Medulla oblongata (tissue), 1 donor: ENCODE data around the gene EXOC4.
A peak's percentile ranks its signal among the peaks of the same experiment; 100 is the strongest.
"Not testable (repeated sequence)": the region's sequence is repeated elsewhere in the genome, so short reads cannot be mapped to it uniquely, and the experiment has no call there.

Experiments
- DNase-seq: peaks from one replicate; pipeline ENCODE4 v3.0.0-alpha.2; 2015; ENCODE audit errors: extremely low spot score

EXOC4 gene

DNA sequence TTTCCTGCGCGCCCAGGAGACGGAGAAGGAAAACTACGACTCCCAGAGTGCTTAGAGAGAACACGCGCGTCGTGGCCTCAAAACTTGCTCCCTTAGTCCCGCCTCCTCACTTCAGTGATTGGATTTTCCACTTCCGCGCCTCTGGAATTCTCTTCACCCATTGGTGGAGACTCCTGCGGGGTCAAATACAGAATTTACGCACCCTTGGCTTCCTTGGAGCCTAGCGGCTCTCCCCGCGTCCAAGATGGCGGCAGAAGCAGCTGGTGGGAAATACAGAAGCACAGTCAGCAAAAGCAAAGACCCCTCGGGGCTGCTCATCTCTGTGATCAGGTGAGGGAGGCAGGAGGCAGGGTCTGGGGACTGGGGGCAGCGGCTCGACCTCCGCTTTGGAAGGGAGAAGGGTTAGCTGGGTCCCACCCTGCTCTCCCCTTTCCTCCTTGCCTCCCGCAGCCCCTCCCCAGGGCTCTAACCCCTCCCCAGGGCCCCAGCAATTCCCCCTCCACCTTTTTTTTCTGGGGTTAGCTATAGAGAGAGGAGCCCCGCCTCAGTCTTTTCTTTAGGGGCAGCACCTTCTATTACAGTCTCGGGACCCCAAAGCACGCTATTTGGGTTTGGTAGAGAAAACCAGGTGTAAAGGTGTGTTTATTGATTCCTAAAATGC is at the start of gene EXOC4:
Gene EXOC4, plus strand, starts transcription at position 221 of the 661 bp plus-strand sequence.
- DNase-seq, result peak; percentile 100

DNA sequence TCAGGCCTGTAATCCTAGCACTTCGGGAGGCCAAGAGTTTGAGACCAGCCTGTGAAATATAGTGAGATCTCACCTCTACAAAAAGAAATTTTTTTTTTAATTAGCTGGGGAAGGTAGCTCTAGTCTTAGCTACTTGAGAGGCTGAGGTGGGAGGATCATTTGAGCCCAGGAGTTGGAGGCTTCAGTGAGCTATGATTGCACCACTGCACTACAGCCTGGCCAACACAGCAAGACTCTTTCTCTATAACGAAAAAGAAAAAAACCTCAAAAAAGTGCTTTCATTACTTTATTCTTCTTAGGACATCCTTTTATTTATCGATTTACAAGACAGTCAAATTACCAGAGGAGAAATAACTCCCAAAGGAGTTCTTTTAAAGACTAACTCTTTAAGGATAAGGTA is 49.4 kb upstream of the EXOC4 start:
- DNase-seq, result no peak

DNA sequence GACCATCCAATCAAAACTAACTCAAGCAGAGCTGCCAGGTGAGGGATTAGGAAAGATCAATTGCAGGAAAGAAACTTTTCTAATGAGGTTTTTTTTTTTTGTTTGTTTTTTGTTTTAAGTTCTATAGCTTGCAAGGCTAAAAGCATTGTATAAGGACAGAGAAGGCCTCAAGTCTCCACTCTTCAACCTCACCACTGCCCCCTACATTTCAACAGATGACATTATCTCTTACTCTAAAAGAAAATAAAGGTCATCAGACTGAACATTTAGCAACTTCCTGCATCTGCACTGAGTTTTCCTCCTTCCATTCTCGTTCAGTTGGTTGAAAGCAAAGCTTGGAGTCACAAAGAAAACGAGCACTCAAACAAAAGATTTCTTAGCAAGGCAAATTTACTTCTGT is 45.2 kb upstream of the EXOC4 start:
- no peak for DNase-seq

DNA sequence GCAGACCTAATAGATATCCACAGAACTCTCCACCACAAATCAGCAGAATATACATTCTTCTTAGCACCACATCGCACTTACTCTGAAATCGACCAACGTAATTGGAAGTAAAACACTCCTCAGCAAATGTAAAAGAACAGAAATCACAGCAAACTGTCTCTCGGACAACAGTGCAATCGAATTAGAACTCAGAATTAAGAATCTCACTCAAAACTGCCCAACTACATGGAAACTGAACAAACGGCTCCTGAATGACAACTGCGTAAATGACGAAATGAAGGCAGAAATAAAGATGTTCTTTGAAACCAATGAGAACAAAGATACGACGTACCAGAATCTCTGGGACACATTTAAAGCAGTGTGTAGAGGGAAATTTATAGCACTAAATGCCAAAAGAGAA is 42.1 kb upstream of the EXOC4 start:
- not testable (repeated sequence) for DNase-seq

DNA sequence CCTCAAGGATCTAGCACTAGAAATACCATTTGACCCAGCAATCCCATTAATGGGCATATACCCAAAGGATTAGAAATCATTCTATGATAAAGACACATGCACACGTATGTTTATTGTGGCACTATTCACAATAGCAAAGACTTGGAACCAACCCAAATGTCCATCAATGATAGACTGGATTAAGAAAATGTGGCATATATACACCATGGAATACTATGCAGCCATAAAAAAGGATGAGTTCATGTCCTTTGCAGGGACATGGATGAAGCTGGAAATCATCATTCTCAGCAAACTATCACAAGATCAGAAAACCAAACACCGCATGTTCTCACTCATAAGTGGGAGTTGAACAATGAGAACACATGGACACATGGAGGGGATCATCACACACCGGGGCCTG is 39.1 kb upstream of the EXOC4 start:
- not testable (repeated sequence) for DNase-seq

DNA sequence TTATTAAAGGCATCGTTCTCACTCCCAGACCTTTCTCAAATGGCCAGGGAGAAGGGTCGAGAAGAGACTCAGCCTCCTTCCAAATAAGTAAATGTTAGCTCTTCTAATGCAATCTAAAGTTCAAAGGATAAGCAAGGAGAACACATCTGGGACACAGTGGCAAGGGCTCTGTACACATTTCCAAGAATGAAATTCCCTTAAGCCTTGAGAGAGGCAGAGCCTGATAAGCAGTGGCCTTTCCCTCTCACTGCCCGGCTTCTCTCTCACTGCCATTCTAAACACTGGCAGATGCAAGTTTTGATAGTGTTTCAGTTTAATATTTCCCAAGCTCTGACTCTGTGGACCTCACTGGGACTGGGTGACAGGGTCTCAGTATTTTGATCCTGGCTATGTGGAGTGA is 35.1 kb upstream of the EXOC4 start:
- DNase-seq, result no peak

DNA sequence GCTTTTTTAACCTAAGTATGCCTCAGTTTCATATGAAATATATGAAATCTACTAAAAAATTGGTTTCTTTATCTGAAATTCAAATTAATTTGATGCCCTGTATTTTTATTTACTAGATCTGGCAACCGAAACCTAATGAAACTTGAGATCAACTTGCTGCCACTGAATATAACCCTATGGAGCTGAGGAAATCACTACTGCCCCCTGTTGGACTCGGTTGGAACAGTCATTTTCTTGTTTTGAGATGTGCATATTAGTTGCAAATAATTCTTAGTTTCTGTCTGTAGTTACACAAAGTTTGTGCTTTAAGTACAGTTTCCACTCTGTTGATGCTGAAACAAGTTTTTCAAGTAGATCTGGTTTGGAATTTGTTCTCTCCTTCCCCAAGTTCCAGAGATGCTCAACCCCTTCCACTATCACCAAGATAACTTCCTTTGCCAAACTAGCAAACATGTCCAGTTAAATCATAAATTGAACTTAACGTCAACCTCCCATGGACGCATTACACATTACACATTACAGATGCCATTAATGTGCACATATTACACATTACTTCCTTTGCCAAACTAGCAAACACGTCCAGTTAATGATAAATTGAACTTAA is 22.2 kb upstream of the EXOC4 start:
- DNase-seq, result peak; percentile 75

DNA sequence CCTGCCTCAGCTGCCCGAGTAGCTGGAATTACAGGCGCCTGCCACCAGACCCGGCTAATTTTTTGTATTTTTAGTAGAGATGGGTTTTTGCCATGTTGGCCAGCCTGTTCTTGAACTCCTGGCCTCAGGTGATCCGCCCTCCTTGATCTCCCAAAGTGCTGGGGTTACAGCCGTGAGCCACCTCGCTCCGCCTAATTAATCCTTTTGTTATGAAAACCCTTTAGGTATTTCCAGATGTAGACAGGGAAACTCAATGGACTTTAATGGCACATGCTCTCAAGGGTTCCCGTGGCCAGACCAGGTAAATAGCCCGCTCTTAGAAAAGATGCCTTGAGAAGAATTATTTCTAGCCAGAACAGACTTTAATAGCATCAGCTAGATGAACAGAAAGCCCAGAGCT is 19.7 kb upstream of the EXOC4 start:
- DNase-seq, result no peak

DNA sequence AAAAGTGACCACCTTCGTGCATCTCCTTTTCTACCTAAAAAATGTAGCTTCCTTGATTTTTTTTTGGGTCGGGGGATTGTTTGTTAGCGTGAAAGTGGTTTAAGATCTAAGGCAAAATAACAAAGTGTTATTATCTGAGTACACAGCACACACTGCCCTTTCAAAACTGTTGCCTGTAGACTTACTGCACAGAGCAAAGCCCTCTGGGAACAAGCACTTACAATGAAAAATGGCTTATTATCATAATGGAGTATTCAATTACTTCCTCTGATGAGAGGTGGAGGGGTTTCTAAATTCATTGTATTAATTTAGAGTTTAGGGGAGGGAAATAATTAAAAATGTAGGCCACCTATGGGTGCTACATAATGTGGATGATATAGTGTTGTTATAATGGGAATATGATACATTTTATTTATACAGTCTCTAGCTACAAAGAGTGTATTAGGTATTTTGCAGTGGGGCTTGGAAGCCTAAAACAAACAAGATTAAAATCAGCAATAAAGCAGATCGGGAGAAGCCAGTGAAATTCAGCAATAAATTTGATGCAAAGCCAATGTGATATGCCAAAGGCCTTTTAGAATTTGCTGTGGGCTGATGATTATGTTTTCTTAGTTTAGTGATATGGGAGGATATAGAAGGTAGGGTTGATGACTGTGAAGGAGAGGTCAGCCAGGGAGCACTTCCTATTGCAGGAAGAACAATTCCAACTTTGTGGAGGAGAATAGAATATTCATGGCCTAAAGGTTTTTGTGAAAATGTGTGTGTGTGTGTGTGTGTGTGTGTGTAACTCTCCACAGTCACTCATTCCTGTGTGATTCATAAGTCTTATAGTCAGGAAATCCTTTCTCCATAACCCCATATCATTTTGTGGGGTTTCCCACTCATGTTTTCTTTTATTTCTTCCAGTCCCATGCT is 17.7 kb upstream of the EXOC4 start:
- DNase-seq, result no peak

DNA sequence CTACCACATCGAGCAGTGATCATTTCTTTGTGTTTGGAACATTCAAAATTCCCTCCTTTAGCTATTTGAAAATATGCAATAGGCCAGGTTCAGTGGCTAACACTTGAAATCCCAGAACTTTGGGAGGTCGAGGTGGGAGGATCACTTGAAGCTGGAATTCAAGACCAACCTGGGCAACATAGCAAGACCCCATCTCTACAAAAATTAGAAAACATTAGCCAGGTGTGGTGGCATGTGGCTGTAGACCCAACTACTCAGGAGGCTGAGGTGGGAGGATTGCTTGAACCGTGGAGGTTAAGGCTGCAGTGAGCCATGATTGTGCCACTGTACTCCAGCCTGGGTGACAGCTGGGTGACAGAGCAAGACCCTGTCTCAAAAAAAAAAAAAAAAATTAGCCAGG is 15.3 kb upstream of the EXOC4 start:
- no peak for DNase-seq

DNA sequence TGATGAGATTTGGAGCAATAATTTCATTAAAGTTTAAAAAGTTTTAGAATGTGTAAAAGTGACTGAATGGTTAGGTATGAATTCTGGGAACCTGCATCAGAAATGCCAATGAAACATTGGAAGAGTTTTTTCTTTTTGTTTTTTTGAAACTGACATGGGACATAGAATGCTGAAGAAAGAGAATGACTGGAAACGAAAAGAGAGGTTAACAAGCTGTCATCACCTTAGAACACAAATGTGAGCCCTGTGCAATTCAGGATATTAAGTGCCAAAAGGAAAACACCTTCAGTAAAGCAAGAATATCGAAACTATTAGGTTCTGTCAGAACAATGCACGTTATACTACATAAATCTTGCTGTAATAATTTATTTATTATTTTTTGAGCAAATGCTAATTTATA is 12.6 kb upstream of the EXOC4 start:
- no peak for DNase-seq

DNA sequence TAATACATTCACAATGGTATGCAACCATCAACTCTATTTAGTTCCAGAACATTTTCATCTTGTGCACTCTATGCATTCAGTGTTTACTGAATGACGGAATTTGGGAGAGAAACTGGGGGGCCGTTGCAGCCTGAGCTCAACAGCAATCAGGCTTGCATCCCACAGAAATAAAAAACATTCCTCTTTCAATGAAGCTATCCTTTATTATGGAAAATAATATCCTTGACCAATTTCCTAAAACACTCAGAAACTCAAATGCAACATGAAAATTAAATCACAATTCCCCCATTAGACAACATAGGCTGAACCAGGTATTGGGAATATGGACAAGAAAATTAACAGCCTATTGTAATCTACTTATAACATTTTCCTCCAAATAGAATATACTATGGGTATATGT is 6.3 kb upstream of the EXOC4 start:
- no peak for DNase-seq

DNA sequence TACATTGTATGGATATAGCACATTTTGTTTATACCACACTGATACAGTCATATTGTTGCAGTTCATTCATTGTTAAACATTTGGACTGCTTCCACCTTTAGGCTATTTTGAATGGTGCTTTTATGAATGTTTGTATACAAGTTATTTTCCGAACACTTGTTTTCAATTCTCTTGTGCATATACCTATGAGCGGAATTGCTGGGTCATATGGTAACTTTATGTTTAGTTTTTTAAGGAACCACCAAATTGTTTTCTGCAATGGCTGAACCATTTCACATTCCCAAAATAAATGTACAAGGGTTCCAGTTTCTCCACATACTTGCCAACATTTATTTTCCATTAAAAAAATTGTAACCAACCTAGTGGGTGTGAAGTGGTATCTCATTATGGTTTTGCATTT is 4.0 kb upstream of the EXOC4 start:
- DNase-seq, result no peak

DNA sequence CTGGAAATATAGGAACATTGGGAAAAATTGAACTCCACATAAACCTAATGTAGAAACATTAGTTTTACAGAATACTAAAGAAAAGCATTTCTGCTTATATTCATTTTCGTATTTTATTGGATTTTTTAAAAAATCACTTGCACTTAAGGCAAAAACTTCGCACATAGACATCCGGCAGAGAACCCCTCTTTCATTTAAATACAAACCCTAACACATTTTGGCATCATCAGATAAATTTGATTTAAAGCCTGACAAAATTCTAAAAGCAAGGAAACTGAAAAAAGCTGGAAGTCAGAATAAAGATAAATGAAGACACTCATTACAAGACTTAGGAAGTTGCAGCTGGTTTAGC is 396 bp upstream of the EXOC4 start:
- DNase-seq, result no peak

DNA sequence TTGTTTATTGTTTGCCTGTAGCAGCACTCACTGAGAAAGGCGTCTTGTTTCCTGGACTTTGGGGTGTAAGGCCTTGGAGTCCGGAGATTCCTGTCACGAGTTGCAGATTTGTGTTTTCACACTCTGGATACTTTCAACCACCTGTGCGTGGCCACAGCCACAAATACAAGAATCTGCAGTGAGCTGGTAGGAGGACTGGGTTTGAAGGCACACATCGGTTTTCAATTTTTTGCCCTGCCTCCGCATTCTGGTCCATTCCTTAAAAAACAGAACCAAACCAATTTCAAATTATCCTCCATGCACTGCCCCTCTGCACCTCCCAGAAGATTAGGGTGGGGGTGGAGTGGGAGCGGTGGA is 619 bp downstream of the EXOC4 start:
- DNase-seq, result peak; percentile 37

DNA sequence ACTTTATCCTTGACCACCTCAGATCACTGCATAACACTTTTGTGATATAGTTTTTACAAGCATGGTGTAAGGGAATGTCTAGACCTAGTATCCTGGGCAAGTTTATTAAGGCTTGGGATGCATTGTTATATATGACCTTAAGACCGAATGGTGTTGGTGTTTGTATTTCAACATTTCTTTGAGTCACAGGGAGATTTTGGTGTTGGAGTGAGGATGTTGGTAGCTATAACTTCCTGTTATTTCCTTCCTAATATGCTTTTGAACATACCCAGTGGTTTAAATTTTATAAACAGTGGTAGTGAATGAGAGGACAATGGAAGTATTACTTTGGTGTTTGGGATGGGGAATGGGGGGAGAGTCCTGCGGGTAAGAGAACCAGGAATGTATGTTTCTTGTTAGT is 2.6 kb downstream of the EXOC4 start:
- DNase-seq, result no peak

DNA sequence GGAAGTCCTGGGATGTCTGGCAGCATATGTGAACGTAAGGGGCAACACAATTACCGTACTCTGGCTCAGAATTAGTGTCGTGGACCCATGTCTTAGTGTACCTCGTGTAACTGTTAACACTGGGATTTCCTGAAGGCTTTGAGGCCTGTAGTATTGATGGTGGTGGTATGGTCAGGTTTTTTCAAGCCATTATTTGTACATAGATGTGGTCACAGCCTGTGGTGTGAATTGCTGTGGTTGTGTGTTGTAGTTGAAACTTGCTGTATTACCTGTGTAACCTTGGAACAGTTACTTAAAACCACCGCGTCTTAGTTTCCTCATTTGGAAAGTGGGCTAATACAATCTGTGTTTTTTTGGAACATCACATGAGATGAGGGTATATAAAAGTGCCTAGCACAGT is 5.3 kb downstream of the EXOC4 start:
- DNase-seq, result no peak

DNA sequence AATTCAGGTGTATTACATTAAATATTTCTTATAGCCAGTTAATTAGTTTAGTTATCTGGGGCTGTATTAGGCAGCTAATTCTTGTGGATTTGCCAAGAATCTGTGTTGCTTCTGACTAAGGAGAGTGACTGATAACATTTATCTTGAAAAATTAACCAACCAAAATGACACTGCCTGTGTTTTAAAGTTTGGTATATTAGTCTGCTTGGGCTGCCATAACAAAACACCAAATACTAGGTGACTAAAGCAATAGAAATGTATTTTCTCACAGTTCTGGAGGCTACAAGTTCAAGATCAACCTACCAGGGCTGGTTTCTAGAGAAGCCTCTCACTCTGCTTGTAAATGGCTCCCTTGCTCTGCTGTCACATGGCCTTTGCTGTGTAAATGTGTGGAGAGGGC is 12.9 kb downstream of the EXOC4 start:
- DNase-seq, result no peak

DNA sequence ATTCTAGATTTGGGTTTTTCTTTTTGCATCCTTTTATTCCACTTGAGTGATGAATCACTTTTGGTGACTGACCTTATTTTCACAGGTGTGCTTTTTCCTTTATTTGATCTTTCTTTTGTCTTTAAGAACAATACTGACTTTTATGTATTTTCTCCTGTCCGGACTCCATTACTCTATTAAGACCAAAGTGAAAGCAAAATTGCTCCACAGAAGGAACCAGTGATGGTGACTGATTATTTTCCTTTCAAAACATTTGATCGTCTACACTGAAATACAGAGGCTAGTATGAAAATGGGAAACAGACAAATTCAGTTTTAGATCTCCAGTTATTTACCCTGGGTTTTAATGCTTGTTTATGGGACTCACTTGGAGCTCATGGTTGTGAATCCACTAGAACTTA is 15.5 kb downstream of the EXOC4 start:
- no peak for DNase-seq

DNA sequence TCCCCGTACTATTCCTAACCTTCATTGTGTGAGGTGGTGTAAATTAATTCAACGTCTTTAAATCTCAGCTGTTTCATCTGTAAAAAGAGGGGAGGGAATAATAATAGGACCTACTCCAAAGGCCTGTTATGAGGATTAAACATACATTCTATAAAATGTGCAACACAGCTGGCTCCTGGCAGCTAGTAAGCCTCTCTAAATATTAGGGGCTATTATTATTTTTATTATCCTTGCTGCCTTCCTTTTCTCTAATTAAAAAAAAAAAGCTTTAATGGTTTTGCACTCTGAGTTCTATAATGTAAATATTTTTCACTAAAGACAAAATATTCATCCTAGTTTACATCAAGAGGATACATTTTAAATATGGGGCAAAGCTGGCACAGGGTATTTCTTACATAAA is 19.5 kb downstream of the EXOC4 start:
- no peak for DNase-seq

DNA sequence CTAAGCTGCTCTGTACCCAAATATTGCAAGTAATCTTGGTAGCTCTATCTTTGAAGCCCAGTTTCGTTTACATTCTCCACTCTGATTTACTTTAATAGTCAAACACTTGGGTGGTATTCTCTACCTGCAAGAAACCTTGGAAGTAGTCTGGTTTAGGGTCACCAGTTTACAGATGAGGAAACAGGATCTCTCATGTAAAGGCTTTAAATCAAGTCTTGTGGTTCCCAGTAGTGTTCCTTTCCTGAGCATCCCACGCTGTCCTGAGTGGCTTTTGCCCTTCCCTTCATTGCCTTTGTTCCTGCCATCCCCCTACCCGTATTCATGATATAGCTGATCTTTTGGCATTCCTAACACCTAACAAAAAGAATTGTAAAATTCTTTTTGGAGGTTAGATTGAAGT is 20.3 kb downstream of the EXOC4 start:
- no peak for DNase-seq

DNA sequence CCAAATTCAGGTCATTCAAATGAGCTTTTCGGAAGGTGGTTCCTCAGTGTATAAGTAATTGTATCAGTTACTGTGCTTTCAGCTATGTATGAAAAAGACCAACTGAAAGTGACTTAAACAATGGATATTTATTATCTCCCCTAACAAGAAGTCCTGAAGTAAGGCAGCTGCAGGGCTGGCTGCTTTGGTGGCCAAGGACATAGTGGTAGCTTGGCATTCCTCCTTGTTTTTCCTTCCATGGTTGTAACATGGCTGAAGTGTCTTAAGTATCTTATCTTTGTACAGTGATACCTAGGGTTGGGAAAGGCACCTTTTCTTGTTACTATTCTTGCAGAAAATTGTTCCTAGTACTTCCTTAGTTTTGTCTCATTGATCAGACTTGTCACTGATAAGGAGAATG is 21.4 kb downstream of the EXOC4 start:
- DNase-seq, result no peak

DNA sequence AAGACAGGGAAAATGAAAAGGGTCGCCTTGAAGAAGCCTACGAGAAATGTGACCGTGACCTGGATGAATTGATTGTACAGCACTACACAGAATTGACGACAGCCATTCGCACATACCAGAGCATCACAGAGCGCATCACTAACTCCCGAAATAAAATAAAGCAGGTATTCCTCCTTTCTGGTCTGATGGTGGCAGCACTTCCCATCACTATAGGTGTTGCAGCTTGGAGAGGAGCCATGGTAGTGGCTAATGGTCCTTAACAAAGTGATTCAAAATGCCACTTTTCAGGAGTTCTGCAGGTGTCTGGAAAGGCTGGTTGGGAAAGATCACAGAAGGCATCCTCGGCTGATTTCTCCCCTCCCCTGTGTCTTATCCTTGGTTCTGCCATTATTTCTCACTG is 22.1 kb downstream of the EXOC4 start:
- DNase-seq, result no peak
